Neural progenitor cell (in vitro differentiated cells): ENCODE results near the gene KIF25.

Experiments
- CTCF ChIP-seq: fragments of 200-600 bp; sonication (generic); IDR thresholded peaks from 2 replicates; pipeline ENCODE4 v1.5.1; 2017; ENCODE audit warnings: antibody characterized with exemption, mild to moderate bottlenecking
- EZH2 ChIP-seq: fragments of 200-600 bp; sonication (generic); IDR thresholded peaks from 2 replicates; pipeline ENCODE4 v1.6.1; 2017; ENCODE audit warnings: antibody characterized with exemption, mild to moderate bottlenecking, moderate library complexity
- EZH2phosphoT487 ChIP-seq: fragments of 200-600 bp; sonication (generic); IDR thresholded peaks from 2 replicates; pipeline ENCODE4 v1.6.1; 2017; ENCODE audit warnings: antibody characterized with exemption

- no peak for TF ChIP-seq CTCF
- no peak for TF ChIP-seq EZH2
- no peak for TF ChIP-seq EZH2phosphoT487
Observed at GRCh38 chr6:168037242-168037641, 39.8 kb downstream of the KIF25 start.
